Hepatocyte (in vitro differentiated cells): ENCODE data around the gene FUBP3.

ENCODE experiments used
- EZH2 ChIP-seq: fragments of 200-600 bp; sonication (generic); IDR thresholded peaks from 2 replicates; pipeline ENCODE4 v1.6.1; 2016; ENCODE audit warnings: antibody characterized with exemption, mild to moderate bottlenecking, borderline replicate concordance
- EZH2phosphoT487 ChIP-seq: fragments of 200-600 bp; sonication (generic); IDR thresholded peaks from one replicate; pipeline ENCODE4 v1.6.1; 2018; ENCODE audit warnings: antibody characterized with exemption, mild to moderate bottlenecking, low read depth, moderate library complexity; ENCODE audit not compliant: unreplicated experiment, severe bottlenecking
- TF ChIP-seq, protein P1 (sequence below): fragments of 200-600 bp; sonication (generic); IDR thresholded peaks from 2 replicates; pipeline ENCODE4 v1.5.1; 2016; ENCODE audit warnings: antibody characterized with exemption, mild to moderate bottlenecking; ENCODE audit not compliant: poor library complexity

DNA sequence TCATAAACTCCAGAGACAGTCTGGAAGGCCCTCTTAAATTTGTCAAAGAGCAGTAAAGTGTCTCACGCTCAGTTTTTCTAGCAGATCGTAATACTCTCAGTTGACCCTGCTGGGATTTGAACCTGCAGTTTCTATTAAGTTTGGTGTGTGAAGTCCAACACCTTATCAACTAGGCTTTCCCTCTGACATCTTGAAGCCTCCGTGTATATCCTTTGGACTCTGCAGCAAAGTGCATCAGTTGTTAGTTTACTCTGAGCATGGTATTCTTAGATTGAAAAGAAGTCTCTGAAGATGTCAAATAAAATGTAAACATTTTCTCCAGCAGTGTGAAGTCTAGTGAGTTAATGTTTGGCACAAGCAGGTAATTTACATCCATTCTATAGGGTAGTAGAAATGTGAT, 2.4 kb downstream of the FUBP3 start:
- TF ChIP-seq, protein P1, sequence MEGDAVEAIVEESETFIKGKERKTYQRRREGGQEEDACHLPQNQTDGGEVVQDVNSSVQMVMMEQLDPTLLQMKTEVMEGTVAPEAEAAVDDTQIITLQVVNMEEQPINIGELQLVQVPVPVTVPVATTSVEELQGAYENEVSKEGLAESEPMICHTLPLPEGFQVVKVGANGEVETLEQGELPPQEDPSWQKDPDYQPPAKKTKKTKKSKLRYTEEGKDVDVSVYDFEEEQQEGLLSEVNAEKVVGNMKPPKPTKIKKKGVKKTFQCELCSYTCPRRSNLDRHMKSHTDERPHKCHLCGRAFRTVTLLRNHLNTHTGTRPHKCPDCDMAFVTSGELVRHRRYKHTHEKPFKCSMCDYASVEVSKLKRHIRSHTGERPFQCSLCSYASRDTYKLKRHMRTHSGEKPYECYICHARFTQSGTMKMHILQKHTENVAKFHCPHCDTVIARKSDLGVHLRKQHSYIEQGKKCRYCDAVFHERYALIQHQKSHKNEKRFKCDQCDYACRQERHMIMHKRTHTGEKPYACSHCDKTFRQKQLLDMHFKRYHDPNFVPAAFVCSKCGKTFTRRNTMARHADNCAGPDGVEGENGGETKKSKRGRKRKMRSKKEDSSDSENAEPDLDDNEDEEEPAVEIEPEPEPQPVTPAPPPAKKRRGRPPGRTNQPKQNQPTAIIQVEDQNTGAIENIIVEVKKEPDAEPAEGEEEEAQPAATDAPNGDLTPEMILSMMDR = no peak
- TF ChIP-seq EZH2 (no peak), EZH2phosphoT487 (no peak)
